Activated CD4-positive, alpha-beta T cell treated with anti-CD3 and anti-CD28 coated beads, Interleukin-10, Interleukin-2, amounts not matched to agents 100 ng/mL and 50 ng/mL, durations not matched to agents 16 hours and 8 hours (primary cell): Measurements from ENCODE around the gene ODAD3.
"Not testable (repeated sequence)": the region's sequence is repeated elsewhere in the genome, so short reads cannot be mapped to it uniquely, and the experiment has no call there.

ENCODE experiments used
- DNase-seq: peaks from one replicate; pipeline ENCODE4 v3.0.0-alpha.2; 2020

The ODAD3 gene

DNA sequence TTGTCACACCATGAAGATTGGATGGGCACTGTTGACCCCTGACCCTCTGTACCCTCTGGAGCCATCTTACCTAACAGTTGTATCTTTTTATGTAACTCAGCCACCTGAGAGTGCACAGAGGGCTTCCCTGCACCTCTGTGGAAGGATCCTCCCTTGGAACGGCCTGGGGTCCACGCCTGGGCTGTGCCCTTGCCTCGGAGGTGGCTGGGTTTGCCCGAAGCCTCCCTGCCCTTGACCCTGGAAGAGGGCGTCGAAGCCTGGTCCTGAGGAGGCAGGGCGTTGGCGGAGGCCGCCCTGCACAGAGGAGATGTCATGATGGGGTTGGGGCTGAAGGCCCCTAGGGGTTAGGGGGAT is 241 bp downstream of the ODAD3 start:
- no peak for DNase-seq

DNA sequence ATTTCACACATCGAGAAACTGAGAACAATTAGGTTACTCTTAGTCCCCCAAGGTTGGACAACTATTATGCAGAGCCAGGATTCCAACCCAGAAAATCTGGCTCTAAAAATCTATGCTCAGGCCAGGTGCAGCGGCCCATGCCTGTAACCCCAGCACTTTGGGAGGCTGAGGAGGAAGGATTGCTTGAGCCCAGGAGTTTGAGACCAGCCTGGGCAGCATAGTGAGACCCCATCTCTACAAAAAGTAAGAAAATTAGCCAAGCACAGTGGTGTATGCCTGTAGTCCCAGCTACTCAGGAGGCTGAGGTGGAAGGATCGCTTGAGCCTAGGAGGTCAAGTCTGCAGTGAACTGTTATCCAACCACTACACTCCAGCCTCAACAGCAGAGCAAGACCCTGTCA is 1.4 kb downstream of the ODAD3 start:
- DNase-seq: not testable (repeated sequence)

DNA sequence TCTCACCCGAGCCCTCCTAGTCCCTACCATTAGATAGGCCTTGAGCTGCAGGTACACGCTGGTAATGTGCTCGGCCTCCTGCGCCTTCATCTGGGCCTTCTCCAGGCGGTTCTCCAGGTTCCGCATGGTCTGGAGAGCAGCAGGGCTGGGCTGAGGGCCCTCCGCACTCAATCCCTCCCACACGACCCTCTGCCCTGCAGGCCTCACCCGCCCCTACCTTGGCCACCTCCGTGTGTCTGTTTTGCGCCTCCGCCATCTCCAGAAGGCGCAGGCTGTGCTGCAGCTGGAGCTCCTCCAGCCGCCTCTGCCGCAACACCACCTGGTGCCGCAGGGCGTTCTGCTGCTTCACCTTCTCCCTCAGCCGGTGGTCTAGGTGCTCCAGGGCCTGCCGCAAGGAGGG is 8.3 kb downstream of the ODAD3 start:
- DNase-seq: no peak

DNA sequence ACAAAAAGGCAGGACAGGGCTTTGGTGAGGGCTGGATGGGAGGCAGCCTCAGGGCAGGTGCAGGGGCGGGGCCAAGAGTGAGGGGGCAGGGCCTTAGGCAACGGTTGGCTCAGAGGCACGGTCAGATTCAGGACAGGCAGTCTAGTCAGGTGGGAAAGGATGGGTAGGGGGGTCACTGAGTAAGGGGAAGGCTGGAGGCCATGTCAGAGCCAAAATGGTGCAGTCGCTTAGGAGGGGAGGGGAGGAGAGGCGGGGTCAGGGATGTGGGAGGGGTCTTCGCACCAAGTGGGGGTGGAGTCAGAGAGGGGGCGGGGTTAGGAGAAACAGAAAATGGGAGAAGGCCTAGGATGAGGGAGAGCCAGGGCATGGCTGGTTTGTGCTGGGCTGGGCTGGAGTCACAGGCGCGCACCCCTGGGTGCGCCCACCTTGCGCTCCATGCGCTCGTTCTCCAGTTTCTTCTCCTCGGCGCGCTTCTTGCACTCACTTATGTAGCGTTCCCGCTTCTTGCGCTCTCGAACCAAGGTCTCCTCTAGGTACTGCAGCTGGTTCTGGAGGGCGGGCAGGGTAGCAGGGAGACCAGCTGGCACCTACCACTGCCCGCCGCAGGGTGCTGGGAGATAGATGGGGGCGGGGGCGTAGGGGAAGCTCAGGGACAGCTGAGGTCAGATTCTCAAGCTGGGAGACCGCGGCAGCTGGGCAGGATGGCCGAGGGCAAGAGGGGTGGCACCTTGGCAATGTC is 9.0 kb downstream of the ODAD3 start:
- no peak for DNase-seq

DNA sequence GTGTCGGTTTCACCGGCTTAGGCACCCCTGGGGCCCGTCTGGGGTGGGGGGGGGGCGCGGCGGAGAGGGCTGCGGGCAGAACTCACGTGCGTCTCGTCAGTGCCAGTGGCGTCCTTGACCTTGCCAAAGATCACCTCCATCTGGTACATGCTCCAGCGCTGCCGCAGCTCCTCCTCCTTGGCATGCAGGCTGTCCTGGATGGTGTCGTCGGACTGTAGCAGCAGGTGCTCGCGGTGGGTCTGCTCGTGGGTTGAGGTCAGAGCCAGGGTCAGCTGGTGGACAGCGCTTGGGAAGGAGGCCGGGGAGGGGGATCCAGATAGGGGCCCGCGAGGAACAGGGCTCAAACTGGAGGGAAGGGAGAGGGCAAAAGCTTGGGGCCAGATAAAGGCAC is 11.1 kb downstream of the ODAD3 start:
- DNase-seq: no peak

DNA sequence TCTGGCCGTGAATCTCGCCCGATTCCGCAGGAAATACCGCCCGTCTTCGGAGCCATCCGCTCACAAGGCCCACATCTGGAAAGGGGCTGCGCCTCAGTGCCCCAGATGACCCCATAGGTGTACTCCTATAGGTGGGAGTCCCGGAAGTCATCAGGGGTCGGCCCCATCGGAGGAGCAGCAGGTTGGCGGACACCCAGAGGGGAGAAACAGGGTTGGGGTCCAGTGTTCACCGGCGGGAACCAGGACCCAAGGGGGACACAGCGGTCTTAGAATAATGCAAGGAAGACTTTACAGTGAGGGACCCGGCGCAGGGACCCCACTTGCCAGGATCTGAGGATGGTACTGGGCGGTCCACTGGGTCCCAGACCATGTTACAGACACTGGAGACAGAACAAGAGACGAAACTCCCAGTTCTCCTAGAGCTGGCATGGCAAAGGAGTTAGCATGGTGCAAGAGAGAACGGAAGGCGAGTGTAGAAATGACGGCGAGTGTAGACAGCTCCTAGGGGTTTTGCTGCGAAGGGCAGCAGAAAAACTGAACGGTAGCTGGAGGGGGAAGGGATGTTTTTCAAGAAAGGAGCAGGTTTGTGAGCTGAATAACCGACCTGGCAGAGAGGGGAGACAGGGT is 11.6 kb downstream of the ODAD3 start:
- no peak for DNase-seq

DNA sequence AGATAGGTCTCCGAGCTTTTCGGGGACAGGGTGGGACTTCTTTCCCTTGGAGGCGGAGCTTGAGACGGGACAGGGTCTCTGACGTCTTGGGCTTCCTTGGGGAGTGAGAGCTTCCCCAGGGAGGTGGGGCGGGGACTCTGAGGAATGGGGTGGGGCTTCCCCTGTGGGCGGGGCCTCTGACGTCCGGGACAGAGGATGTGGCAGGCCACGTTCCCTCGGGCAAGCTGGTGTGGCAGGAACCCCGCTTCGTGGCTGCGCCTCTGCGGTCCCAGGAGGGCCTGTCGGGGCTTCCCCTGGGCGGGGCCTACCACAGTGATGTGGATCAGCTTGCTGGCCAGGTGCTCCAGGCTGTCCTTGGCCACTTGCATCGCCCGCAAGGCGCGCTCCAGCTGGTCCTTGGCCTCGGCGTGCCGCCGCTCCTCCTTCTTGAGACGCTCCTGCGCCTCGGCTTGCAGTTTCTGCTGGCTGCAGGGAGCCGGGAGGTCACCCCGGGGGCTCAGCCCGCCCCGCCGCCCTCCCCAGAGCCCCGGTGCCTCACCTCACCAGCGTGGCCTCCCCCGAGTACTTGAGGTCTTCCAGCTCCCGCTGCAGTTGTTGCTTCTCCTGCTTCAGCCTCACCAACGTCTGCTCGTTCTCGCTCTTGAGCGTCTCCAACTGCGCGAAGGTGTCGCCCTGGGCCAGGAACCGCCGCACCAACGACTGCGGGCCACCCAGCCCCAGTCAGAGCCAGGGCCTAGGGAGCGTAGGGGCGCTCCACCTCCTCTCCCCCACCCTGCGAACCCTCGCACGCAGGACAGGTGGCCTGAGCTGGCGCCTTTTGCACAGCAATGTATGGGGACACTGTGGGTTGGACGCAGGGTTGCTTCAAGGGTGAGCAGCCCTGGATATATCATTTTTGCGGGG is 12.5 kb downstream of the ODAD3 start:
- peak; percentile 85 for DNase-seq

DNA sequence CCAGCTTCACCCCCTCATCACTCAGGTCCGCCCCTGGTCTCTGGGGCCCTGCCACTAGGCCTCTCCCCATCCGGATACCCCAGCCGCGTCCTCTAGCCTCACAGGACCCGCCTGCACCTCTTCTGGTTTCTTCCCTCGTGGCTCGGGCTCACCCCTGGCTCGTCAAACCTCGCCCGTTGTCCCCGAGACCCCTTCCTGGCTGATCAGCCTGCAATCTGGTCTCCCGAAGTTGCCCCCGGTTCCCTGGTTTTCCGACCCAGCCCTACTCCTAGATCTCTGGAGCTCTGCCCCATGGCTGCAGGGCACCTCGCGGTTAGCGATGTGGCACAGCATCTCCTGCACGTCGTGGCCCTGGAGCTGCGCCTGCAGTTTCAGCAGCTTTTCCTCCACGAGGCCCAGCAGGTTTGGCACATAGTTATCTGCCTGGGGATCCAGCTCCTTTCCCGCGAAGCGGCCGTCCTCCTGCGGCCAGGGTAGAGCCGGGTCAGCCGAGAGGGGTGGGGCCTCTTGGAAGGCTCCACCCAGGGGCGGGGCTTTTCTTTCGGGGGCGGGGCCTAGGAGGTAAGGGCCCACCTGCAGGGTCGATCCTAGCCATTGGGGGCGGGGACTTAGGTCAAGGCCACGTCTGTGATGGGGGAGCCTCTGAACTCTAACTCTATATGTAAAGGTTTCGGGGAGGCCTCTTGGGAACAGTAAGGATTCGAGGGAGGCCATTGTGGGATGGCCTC is 13.4 kb downstream of the ODAD3 start:
- DNase-seq: peak; percentile 35

DNA sequence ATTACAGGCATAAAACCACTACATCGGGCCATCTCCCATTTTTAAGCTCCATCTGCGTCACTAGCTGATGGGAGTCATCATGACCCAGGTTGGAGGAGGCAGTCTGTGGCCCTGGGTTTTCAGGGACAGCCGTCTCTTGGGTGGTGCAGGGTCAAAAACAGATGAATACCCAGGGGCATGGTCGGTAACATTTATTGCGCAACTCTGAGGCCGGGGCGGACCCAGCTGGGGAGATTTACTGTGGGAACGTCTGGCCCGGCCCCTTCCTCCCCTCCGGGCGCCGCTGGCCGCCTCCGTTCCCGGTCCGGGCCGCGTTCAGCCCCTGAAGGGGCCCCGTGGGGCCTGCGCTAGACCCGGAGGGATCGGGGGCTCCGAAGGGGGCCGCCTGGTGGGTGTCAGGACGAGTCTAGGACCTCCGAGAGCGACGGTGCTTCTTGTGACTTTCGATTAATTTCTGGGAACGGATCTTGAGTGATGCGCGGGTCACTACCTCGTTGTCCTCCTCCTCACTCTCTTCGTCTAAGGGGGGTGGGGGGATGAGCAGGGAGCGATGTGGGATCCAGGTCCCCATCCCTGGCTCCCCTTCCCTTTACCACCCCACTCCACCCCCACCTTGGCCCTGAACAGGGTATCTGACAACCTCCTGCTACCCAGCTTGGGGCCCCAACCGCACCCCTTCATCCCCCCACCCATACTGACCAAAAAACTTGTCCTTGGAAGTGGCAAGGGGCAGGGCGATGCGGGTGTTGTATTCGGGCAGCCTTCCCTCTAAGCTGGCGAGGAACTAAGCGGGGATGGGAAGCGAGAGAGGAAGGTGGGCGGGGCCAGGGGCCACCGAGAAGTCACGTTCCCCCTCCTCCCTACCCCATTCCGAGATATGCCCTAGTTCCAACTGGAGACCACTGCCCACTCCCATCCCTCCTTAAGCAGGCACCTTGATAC is 14.2 kb downstream of the ODAD3 start:
- DNase-seq: no peak

DNA sequence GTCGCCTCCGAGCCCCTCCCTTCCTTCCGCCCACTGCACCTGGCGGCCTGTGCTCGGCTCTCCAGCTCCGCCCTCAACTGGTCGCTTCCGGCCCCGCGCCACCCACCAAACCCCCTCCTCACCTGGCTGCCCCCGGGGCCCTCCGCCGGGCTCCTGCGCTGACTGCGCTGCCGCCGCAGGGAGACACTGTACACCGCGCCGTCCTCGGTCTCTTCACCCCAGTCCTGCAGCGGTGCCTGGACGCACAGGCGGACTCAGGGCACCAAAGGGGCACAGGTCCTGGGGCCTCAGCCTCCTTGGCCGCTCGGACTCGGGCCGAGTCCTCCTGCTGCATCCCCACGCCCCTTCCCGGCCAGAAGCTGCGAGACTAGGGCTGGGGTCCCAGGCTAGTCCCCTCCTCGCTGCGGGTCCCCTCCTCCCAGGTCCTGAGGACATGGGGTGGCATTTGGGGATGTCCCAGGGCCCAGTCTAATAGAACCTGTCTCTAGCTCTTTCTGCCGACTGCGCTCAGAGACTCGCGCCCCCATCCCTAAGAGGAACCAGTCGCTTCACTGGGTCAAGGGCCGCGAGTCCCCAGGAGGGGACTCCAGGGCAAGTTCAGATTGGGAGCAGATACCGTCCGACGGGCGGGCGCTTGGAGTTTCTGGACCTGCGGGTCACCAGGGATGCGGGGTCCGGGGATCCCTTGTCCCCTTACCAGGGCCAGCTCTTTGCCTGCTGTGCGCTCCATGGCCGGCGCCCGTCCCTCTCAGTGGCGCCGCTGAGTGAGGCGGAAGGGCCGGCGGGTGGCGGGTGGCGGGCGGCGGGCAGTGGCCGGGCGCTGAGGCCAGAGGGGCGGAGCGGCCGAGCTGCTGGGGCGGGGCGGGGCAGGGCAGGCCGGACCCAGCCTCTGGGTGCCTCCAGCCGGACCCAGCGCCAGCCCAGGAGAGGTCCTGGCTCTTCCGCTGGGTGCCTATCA is 16.1 kb downstream of the ODAD3 start, which contains the start of gene RGL3:
Gene RGL3, minus strand, starts transcription at position 766 of the 958 bp plus-strand sequence. Its CDS starts 36 bp downstream, at position 730.
- no peak for DNase-seq

DNA sequence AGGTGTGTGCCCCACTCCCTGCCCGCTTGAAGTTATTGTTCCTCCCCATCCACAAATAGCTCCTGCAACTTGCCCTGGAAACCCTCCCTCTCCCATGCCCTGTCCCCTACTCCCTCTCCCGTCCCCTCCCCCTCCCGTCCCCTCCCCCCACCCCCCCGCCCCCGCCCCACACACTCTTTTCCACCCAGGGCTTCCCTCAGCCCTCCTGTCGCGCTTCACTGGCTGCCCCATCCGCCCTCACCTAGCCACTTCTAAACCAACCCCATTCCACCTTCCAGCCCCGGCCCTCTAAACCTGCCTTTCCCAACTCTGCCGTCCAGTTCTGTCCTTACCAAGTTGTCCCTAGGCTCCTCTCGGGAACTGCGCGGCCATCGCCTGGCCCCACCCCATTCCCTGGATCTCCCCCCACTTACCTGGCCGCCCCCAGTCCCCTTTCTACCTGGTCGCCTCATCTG is 16.8 kb downstream of the ODAD3 start:
- DNase-seq: no peak

DNA sequence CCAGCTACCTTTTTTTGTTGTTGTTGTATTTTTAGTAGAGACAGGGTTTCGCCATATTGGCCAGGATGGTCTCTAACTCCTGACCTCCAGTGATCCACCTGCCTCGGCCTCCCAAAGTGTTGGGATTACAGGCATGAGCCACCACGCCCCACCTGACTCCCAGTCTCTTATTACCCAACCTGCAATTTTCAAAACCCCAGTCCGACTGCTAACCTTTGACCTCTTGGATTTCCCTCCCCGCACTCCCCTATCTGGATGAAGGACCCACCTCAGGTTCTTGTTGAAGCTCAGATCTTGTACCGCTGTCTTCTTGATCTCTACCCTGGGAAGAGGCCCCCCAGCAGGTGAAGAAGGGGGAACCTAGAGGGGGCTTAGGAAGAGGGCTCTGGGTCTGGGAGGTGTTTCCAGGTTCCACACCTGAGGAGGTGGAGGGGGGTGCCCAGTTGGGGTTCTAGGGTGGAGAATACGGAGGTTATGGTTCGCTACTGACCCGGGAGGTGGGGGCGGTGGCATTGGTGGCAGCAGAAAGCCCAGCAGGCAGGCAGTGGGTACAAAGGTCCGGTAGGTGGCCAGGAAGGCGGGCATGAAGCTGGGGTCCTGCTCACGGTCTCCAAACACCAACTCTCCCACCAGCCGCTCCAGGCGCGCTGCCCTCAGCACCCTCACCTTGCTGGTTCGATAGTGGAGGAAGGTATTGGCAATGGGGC is 18.4 kb downstream of the ODAD3 start:
- DNase-seq: no peak

DNA sequence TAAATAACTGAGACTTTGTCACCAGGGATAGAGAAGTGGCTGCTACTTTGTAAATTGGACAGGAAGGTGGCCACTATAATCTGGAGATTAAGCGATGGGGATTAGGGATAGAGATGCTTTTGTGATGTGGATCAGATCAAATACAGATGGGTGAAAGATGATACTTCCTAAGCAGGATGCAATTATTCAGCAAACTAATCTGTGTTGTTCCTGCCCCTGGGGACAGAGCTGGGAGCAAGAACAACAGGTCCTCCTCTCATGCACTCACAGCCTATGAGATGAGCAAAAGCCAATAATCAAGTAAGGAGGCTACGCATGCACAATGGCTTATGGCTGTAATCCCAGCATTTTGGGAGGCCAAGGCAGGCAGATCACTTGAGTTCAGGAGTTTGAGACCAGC is 20.4 kb downstream of the ODAD3 start:
- DNase-seq: no peak

DNA sequence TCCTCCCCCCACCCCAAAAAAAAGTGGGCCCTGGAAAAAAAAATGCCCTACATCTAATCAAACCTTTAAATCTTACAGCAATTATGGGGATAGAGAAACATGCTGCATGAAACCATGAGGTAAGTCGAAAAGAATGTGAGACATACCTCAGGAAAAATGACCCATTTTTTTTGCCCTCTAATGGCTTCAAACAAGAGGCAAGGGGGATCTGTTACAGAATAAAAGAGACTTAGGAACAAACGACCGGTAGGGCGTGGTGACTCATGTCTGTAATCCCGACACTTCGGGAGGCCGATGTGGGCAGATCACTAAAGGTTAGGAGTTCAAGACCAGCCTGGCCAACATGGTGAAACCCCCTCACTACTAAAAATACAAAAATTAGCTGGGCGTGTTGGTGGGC is 24.2 kb downstream of the ODAD3 start:
- no peak for DNase-seq

DNA sequence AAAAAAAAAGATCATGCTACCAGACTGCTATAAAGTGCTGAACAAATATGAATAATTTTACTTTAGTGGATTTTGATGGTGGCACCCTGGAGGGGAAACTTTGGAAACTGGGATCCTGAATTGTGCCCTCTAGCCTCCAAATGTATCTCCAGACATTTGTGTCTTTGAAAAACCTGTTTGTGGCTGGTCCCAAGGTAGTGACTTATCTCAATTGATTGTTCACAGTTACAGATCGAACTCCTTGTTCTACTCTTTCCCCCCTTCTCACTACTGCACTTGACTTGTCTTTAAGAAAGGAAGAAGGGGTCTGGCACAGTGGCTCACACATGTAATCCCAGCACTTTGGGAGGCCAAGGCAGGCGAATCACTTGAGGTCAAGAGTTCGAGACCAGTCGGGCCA is 26.3 kb downstream of the ODAD3 start:
- no peak for DNase-seq

DNA sequence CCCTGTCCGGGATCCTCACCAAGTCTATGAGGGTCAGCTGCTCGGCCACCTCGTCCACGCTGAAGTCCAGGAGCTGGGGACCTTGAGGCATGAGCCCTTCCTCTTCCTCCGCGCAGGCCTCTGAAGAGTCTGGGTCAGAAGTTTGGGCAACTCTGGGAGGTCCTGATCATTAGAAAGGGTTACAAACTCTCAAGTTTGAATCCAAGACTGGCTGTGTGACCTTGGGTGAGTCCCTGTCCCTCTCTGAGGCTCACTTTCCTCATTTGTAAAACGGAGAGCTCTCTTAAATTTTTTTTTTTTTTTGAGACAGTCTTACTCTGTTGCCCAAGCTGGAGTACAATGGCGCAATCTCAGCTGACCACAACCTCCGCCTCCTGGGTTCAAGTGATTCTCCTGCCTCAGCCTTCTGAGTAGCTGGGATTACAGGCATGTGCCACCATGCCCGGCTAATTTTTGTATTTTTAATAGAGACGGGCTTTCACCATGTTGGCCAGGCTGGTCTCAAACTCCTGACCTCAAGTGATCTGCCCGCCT is 28.2 kb downstream of the ODAD3 start:
- DNase-seq: not testable (repeated sequence)

DNA sequence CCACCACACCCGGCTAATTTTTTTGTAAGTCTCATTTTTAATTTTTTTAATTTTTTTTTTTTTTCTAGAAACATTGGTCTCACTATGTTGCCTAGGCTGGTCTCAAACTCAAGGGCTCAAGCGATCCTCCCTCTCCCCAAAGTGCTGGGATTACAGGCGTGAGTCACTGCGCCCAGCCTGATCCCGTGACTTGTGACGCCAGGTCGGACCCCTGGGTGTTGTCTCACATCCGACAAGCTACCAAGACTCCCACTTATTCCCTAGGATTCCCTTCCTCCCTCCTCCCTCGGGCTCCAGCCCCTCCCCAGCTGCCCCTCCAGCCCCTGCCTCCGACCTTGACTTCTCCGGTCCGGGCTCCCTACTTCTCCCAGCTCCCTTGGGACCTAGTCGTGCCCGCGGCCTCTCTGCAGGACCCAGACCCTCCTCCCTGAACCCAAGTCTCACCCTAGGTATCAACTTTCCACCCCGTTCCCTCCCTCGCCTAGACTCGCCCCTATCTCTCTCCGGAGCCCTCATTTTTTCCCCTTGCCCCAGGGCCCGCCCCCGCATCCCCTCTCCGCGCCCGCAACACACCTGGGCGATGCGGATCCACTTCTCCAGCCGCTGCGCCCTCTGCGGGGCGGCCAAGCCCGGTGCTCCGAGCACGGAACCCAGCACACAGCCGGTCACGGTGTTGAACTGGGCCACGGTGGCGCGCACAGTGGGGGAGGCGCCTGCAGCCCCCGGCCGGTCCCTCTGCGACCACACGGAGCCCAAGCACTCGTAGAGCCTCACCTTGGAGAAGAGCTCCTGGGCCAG is 28.9 kb downstream of the ODAD3 start:
- DNase-seq: peak; percentile 20

DNA sequence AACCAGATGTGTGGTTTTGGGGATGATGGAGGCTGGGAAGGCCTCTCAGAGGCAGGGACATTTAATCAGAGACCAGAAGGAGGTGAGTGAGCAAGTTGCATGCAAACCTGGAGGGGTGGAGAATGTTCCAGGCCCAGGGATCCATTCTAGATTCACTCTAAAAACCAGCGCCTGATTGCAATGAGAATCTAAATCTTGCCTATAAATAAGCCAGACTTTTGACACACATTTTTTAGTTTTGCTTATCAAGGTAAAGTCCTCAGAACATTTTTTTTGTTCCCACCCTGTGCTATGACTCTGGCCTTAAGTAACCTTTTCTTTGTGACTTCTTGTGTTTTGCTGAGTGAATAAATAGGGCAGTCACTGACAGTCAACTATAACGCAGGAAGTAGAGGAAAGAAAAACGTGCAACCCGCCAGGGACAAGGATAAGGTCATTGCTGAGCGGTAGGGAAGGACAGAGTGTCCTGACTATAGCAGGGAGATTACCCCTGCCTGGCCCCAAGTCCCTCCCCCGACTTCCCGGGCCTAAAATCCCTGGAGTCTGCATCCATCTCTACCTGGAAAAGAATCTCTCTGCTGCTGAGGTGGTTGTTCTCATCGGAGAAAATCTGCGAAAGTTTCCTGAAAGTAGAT is 30.2 kb downstream of the ODAD3 start:
- no peak for DNase-seq
